ENCODE results near the gene HOOK1.

Gene HOOK1

GRCh38 chr1:59814901-59815825, at the start of gene HOOK1:
HOOK1 (plus strand) TSS chr1:59814949; CDS start chr1:59815118, 169 bp downstream.
- Mint-ChIP-seq H3K27me3 (ENCODE audit: low read depth) (peaks cover 23% of the 10 kb centered on the region), H3K27ac (peak within 1 kb of the TSS in 1 of 3 experiments; percentile 27), H3K9me3 (no peaks in the 10 kb centered on the region), H3K36me3 (ENCODE audit: low read depth) (no peaks in the 10 kb centered on the region), H3K4me3 (peak within 1 kb of the TSS in 2 of 3 experiments; percentile 82 to 85), H3K4me1 (peaks cover 9% of the 10 kb centered on the region)
- no peak for TF ChIP-seq CTCF (IDR thresholded peaks at IDR 0.05; ENCODE audit: unreplicated experiment in 3 of 3)

GRCh38 chr1:59765011-59765730, 49.6 kb upstream of the HOOK1 start:
- H3K36me3 Mint-ChIP-seq (ENCODE audit: low read depth), result no peaks in the 10 kb centered on the region
- H3K4me3 Mint-ChIP-seq, result no peak overlapping the region
- peak overlapping the region in 1 of 3 experiments; percentile 42 for H3K27ac Mint-ChIP-seq
- H3K9me3 Mint-ChIP-seq, result no peaks in the 10 kb centered on the region
- no peaks in the 10 kb centered on the region for H3K27me3 Mint-ChIP-seq (ENCODE audit: low read depth)
- H3K4me1 Mint-ChIP-seq, result peaks cover 26% of the 10 kb centered on the region
- no peak for TF ChIP-seq CTCF (IDR thresholded peaks at IDR 0.05; ENCODE audit: unreplicated experiment in 3 of 3)

GRCh38 chr1:59766227-59766855, 48.4 kb upstream of the HOOK1 start:
- H3K4me1 Mint-ChIP-seq, result peaks cover 24% of the 10 kb centered on the region
- peak overlapping the region; percentile 42 to 83 (median 55) for H3K27ac Mint-ChIP-seq
- H3K9me3 Mint-ChIP-seq, result no peaks in the 10 kb centered on the region
- no peaks in the 10 kb centered on the region for H3K36me3 Mint-ChIP-seq (ENCODE audit: low read depth)
- no peak overlapping the region for H3K4me3 Mint-ChIP-seq
- no peak for TF ChIP-seq CTCF (IDR thresholded peaks at IDR 0.05; ENCODE audit: unreplicated experiment in 3 of 3)
- H3K27me3 Mint-ChIP-seq (ENCODE audit: low read depth), result no peaks in the 10 kb centered on the region

GRCh38 chr1:59767119-59767518, 47.6 kb upstream of the HOOK1 start:
- Mint-ChIP-seq H3K9me3 (no peaks in the 10 kb centered on the region), H3K4me1 (peaks cover 20% of the 10 kb centered on the region), H3K27me3 (ENCODE audit: low read depth) (no peaks in the 10 kb centered on the region), H3K27ac (peak overlapping the region; percentile 35 to 83 (median 55)), H3K4me3 (no peak overlapping the region), H3K36me3 (ENCODE audit: low read depth) (no peaks in the 10 kb centered on the region)
- TF ChIP-seq CTCF (IDR thresholded peaks at IDR 0.05; ENCODE audit: unreplicated experiment in 3 of 3), result no peak

GRCh38 chr1:59768792-59769735, 45.7 kb upstream of the HOOK1 start:
- peaks cover 16% of the 10 kb centered on the region for H3K4me1 Mint-ChIP-seq
- no peaks in the 10 kb centered on the region for H3K9me3 Mint-ChIP-seq
- no peaks in the 10 kb centered on the region for H3K27me3 Mint-ChIP-seq (ENCODE audit: low read depth)
- TF ChIP-seq CTCF (IDR thresholded peaks at IDR 0.05; ENCODE audit: unreplicated experiment in 3 of 3), result no peak
- no peaks in the 10 kb centered on the region for H3K36me3 Mint-ChIP-seq (ENCODE audit: low read depth)
- H3K27ac Mint-ChIP-seq, result peak overlapping the region in 2 of 3 experiments; percentile 8 to 21
- H3K4me3 Mint-ChIP-seq, result no peak overlapping the region
